ENCODE results near the gene GPR37. TPM values are rescaled to one million over a fixed set of nuclear protein-coding genes. Genes with fewer than 3 reads are reported as not detected.

Gene GPR37
- total RNA-seq, 1 experiment from 2014 or later, result 1.6 TPM

GRCh38 chr7:124813994-124814798, 48.6 kb upstream of the GPR37 start:
- no peak overlapping the region for H2AFZ ChIP-seq (ENCODE audit: low read length)
- DNase-seq, result no peak
- H4K5ac ChIP-seq (ENCODE audit: insufficient read length, low read depth, low read length), result no peak overlapping the region
- H3K27ac ChIP-seq (ENCODE audit: insufficient read length, low read depth, low read length), result no peak overlapping the region
- no peak overlapping the region for H3K9ac ChIP-seq (ENCODE audit: extremely low read depth, insufficient read length, low read length)
- no peaks in the 10 kb centered on the region for H3K27me3 Mint-ChIP-seq (ENCODE audit: low read depth)
- no peak overlapping the region; a peak in 1 of 7 replicates for H3K27ac Mint-ChIP-seq
- no peak overlapping the region for H3K4ac ChIP-seq (ENCODE audit: low read depth, low read length)
- no peaks in the 10 kb centered on the region; a peak in 1 of 7 replicates for H3K36me3 Mint-ChIP-seq (ENCODE audit: insufficient read depth in 1 of 3, low read depth in 3 of 3)
- peaks cover 3% of the 10 kb centered on the region; the same call in 1 of the 2 replicates for H3K4me1 ChIP-seq (ENCODE audit: insufficient read depth, low read length)
- no peak overlapping the region for H2BK12ac ChIP-seq (ENCODE audit: insufficient read length, low read depth, low read length)
- no peak overlapping the region for H3K56ac ChIP-seq (ENCODE audit: insufficient read length, low read depth, low read length)
- no peak for TF ChIP-seq CTCF (conservative IDR thresholded peaks at IDR 0.05)
- H3K79me1 ChIP-seq (ENCODE audit: insufficient read depth, low read depth, low read length, poor library complexity, severe bottlenecking), result no peaks in the 10 kb centered on the region
- H4K91ac ChIP-seq (ENCODE audit: insufficient read length, low read depth, low read length), result no peak overlapping the region
- H3K9me3 ChIP-seq (ENCODE audit: control insufficient read depth, low read depth, low read length), result no peaks in the 10 kb centered on the region
- no peak overlapping the region for H4K8ac ChIP-seq (replicated peaks; ENCODE audit: insufficient read length, low read depth, low read length)
- H3K23ac ChIP-seq (ENCODE audit: insufficient read length, low read depth, low read length), result no peak overlapping the region
- no peaks in the 10 kb centered on the region for H4K20me1 ChIP-seq (ENCODE audit: control insufficient read depth, insufficient read depth, insufficient read length)
- H3K14ac ChIP-seq (ENCODE audit: insufficient read depth, low read length), result no peak overlapping the region
- H3K4me2 ChIP-seq (ENCODE audit: insufficient read depth, insufficient read length, low read length), result no peak overlapping the region
- no peaks in the 10 kb centered on the region for H3K23me2 ChIP-seq (ENCODE audit: insufficient read length, low read depth, low read length, poor library complexity, severe bottlenecking)
- no peak overlapping the region for H2BK15ac ChIP-seq (ENCODE audit: low read depth, low read length)
- no peak overlapping the region for H2BK20ac ChIP-seq (ENCODE audit: low read depth, low read length, poor library complexity, severe bottlenecking)
- no peak overlapping the region for H2BK120ac ChIP-seq (ENCODE audit: low read depth, low read length, poor library complexity, severe bottlenecking)
- no peaks in the 10 kb centered on the region for H3K27me3 ChIP-seq (ENCODE audit: insufficient read depth, low read length)
- H3K4me1 Mint-ChIP-seq, result peaks cover 41 to 46% of the 10 kb centered on the region in 2 experiments
- peaks cover 0 to 5% of the 10 kb centered on the region in 2 experiments; a peak in 3 of 5 replicates for H3K9me3 Mint-ChIP-seq
- H3K4me3 Mint-ChIP-seq, result no peak overlapping the region
- no peaks in the 10 kb centered on the region for H3K79me2 ChIP-seq (ENCODE audit: insufficient read depth, low read length)
- H2BK5ac ChIP-seq (ENCODE audit: insufficient read length, low read length), result no peak overlapping the region
- H3K18ac ChIP-seq (ENCODE audit: insufficient read length, low read depth, low read length), result no peak overlapping the region
- no CpG with 5 or more reads among the region's 2 CpGs for WGBS (ENCODE audit: extremely low coverage, insufficient read length, low lambda C conversion rate)
- no peak overlapping the region for H2AK5ac ChIP-seq (ENCODE audit: insufficient read length, low read length)
- no peak overlapping the region for H3T11ph ChIP-seq (ENCODE audit: low read length)

All from H9 (cell line).